DND-41 (cell line): ENCODE measurements around the gene VPS37C.

ENCODE experiments used
- ATAC-seq: fragments of 200-7000 bp; cut with Tn5 transposase; 3 replicates; pipeline ENCODE4 v1.9.1; 2021; ENCODE audit warnings: low read depth; ENCODE audit not compliant: insufficient read depth
- DNase-seq: peaks from one replicate; pipeline ENCODE4 v3.0.0-alpha.2; 2020
- H2AFZ ChIP-seq: 2 replicates; pipeline ENCODE4 v1.6.0; 2012; ENCODE audit warnings: low read depth, low read length
- H3K27ac ChIP-seq: 2 replicates; pipeline ENCODE4 v1.5.1; 2012; ENCODE audit warnings: low read length, inconsistent platforms
- H3K27me3 ChIP-seq: fragments of 200-600 bp; sonication (generic); 2 replicates; pipeline ENCODE4 v1.6.0; 2012; ENCODE audit warnings: low read length, mild to moderate bottlenecking, inconsistent platforms; ENCODE audit not compliant: insufficient read depth, poor library complexity
- H3K36me3 ChIP-seq: 2 replicates; pipeline ENCODE4 v1.5.1; 2012; ENCODE audit warnings: low read length, inconsistent platforms; ENCODE audit not compliant: insufficient read depth
- H3K4me1 ChIP-seq: 2 replicates; pipeline ENCODE4 v1.5.1; 2012; ENCODE audit warnings: mild to moderate bottlenecking, low read length; ENCODE audit not compliant: insufficient read depth
- H3K4me2 ChIP-seq: 2 replicates; pipeline ENCODE4 v1.6.0; 2012; ENCODE audit warnings: mild to moderate bottlenecking, moderate library complexity, low read length, inconsistent platforms; ENCODE audit not compliant: insufficient read depth
- H3K4me3 ChIP-seq, 2 experiments: fragments of 200-600 bp in 1 of 2; shearing (Covaris generic) in 1 of 2; 2 replicates each; pipeline ENCODE4 v1.5.1; 2012 to 2016; ENCODE audit warnings: inconsistent platforms in 2 of 2, low read length in 2 of 2, mild to moderate bottlenecking in 2 of 2, low read depth in 1 of 2, moderate library complexity in 1 of 2
- H3K79me2 ChIP-seq: 2 replicates; pipeline ENCODE4 v1.6.0; 2012; ENCODE audit warnings: low read length, inconsistent platforms; ENCODE audit not compliant: insufficient read depth
- H3K9ac ChIP-seq: 2 replicates; pipeline ENCODE4 v1.6.0; 2012; ENCODE audit warnings: low read depth, mild to moderate bottlenecking, inconsistent platforms, low read length, moderate library complexity
- H3K9me3 ChIP-seq: 2 replicates; pipeline ENCODE4 v1.5.1; 2012; ENCODE audit warnings: low read length, moderate library complexity, mild to moderate bottlenecking, inconsistent platforms; ENCODE audit not compliant: insufficient read depth, severe bottlenecking
- H4K20me1 ChIP-seq: 2 replicates; pipeline ENCODE4 v1.6.0; 2012; ENCODE audit warnings: low read length; ENCODE audit not compliant: insufficient read depth
- EZH2 ChIP-seq: IDR thresholded peaks from 3 replicates; pipeline ENCODE4 v1.6.1; 2012; ENCODE audit warnings: borderline replicate concordance, low read depth, mild to moderate bottlenecking, moderate library complexity, low read length, inconsistent platforms; ENCODE audit not compliant: severe bottlenecking
- TF ChIP-seq, protein P1 (sequence below): IDR thresholded peaks from 2 replicates; pipeline ENCODE4 v1.5.1; 2012; ENCODE audit warnings: borderline replicate concordance, low read length, moderate library complexity, mild to moderate bottlenecking; ENCODE audit not compliant: poor library complexity, severe bottlenecking; ENCODE audit errors: extremely low read depth

VPS37C gene

DNA sequence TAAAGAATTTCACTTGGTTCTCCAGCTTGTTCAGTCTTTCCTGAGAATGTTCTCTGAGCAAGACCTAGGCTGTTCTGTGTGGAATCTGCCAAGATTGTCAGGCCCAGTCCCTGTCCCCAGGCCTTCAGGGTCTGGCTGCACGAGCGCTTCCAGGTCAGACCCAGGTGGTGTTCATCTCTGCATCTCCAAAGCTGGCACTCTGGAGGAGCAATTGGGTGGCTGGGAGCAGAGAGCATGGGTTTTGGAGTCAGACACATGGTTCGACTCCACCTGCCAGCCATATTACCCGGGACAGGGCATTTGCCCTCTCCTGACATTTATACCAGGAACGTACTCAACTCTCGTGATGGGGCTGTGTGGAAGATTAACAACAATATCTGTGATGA lies 50.2 kb downstream of the VPS37C start:
- Histone ChIP-seq H3K36me3 (no peaks in the 10 kb centered on the region), H3K4me3 (no peak overlapping the region), H4K20me1 (no peaks in the 10 kb centered on the region), H2AFZ (no peak overlapping the region), H3K79me2 (no peaks in the 10 kb centered on the region), H3K9me3 (no peaks in the 10 kb centered on the region), H3K27ac (no peak overlapping the region), H3K4me1 (no peaks in the 10 kb centered on the region), H3K9ac (no peak overlapping the region), H3K4me2 (no peak overlapping the region), H3K27me3 (no peaks in the 10 kb centered on the region)
- no peak for DNase-seq
- TF ChIP-seq EZH2 = no peak
- TF ChIP-seq, protein P1, sequence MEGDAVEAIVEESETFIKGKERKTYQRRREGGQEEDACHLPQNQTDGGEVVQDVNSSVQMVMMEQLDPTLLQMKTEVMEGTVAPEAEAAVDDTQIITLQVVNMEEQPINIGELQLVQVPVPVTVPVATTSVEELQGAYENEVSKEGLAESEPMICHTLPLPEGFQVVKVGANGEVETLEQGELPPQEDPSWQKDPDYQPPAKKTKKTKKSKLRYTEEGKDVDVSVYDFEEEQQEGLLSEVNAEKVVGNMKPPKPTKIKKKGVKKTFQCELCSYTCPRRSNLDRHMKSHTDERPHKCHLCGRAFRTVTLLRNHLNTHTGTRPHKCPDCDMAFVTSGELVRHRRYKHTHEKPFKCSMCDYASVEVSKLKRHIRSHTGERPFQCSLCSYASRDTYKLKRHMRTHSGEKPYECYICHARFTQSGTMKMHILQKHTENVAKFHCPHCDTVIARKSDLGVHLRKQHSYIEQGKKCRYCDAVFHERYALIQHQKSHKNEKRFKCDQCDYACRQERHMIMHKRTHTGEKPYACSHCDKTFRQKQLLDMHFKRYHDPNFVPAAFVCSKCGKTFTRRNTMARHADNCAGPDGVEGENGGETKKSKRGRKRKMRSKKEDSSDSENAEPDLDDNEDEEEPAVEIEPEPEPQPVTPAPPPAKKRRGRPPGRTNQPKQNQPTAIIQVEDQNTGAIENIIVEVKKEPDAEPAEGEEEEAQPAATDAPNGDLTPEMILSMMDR = no peak
- no peak for ATAC-seq

DNA sequence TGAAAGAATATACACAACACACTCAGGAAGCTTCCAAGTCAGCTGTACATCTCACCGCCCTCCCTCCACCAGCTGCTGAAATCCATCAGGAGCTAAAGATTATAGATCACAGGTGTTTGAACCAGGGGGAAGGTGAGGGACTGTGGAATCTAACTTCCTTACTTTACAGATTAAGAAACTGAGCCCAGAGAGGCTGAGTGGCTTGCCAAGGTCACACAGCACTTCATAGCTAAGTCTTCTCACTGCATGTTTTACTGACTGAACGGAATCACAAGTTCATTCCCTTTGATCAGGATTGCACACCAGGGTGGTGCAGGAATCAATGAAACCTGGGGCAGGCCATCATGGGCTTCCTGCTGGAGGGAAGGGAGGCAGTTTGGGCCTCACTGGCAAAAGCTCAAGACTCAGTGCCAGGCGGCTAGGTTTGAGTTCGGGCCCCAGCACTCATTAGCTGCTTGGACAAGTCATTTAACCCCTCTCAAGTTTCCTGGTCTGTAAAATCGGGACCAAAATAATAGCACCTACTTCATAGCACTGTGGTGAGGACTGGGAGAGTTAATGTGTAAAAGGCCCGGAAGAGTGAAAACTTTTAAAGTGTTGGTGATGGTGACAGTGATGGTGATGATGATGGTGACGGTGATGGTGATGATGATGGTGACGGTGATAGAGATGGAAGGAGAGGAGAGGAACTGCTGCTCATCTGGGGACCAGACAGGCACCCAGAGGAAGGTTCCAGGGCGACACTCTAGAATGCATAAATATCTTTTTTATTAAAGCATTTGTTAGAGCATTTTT lies 50.8 kb downstream of the VPS37C start:
- no peak for ATAC-seq
- Histone ChIP-seq H3K27me3 (no peaks in the 10 kb centered on the region), H3K36me3 (no peaks in the 10 kb centered on the region), H3K4me1 (no peaks in the 10 kb centered on the region), H3K27ac (no peak overlapping the region), H4K20me1 (no peaks in the 10 kb centered on the region), H3K4me3 (no peak overlapping the region), H3K9ac (no peak overlapping the region), H3K4me2 (no peak overlapping the region), H3K9me3 (no peaks in the 10 kb centered on the region), H3K79me2 (no peaks in the 10 kb centered on the region), H2AFZ (no peak overlapping the region)
- TF ChIP-seq, protein P1 = no peak
- TF ChIP-seq EZH2 = no peak
- no peak for DNase-seq

DNA sequence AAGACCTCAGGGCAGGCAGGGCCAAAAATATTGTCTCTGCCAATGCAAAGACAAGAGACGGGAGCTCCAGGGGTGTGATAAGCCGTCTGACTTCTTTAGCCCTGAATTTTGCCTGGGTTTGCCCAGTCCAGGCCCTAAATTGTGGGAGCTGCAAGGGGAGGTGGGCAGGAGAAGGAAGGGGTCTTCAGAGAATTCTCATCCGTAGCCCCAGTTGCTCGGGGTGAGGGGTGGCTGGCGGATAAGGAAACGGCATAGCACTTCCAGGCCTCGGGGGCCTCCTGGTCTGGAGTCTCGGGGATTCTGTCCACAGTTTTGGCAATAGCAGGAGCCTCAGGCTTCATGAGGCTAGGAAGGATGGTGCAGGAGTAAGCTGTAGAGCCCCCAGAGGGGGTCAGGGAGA lies 51.6 kb downstream of the VPS37C start:
- Histone ChIP-seq H3K9ac (no peak overlapping the region), H3K9me3 (no peaks in the 10 kb centered on the region), H3K27me3 (no peaks in the 10 kb centered on the region), H3K4me1 (no peaks in the 10 kb centered on the region), H3K79me2 (no peaks in the 10 kb centered on the region), H2AFZ (no peak overlapping the region), H3K36me3 (no peaks in the 10 kb centered on the region), H3K27ac (no peak overlapping the region), H3K4me2 (no peak overlapping the region), H4K20me1 (no peaks in the 10 kb centered on the region), H3K4me3 (no peak overlapping the region)
- ATAC-seq = no peak
- no peak for DNase-seq
- TF ChIP-seq, protein P1 = no peak
- no peak for TF ChIP-seq EZH2
